HEK293T (cell line): ENCODE data around the gene BAIAP2.

Experiments used
- CTCF ChIA-PET: fragments of 350-600 bp; formaldehyde crosslinking; extraction: SDS; loops from one replicate; lab custom pipeline; 2021; ENCODE audit warnings: antibody characterized with exemption, inconsistent platforms; lab: Yijun Ruan, JAX
- POLR2A ChIA-PET: fragments of 350-600 bp; formaldehyde crosslinking; extraction: SDS; loops from one replicate; lab custom pipeline; 2020; ENCODE audit warnings: antibody characterized with exemption, inconsistent platforms; lab: Yijun Ruan, JAX
- DNase-seq: peaks from one replicate; pipeline ENCODE4 v3.0.0; 2012; ENCODE audit warnings: mixed read lengths; ENCODE audit errors: extremely low spot score
- ARNT ChIP-seq: fragments of 450-650 bp; IDR thresholded peaks from 2 replicates; pipeline ENCODE4 v1.6.1; 2017; ENCODE audit warnings: mild to moderate bottlenecking
- BHLHE40 ChIP-seq: fragments of 450-650 bp; IDR thresholded peaks from 2 replicates; pipeline ENCODE4 v1.6.1; 2016; ENCODE audit warnings: mild to moderate bottlenecking, moderate library complexity, borderline replicate concordance
- ELF4 ChIP-seq: fragments of 450-650 bp; IDR thresholded peaks from 2 replicates; pipeline ENCODE4 v1.6.1; 2017; ENCODE audit warnings: antibody characterized with exemption
- FOXA1 ChIP-seq: fragments of 450-650 bp; IDR thresholded peaks from 2 replicates; pipeline ENCODE4 v1.6.1; 2016; ENCODE audit warnings: mild to moderate bottlenecking
- FOXK2 ChIP-seq: fragments of 450-650 bp; IDR thresholded peaks from 2 replicates; pipeline ENCODE4 v1.6.1; 2016; ENCODE audit warnings: mild to moderate bottlenecking
- FOXM1 ChIP-seq: fragments of 450-650 bp; IDR thresholded peaks from 2 replicates; pipeline ENCODE4 v1.6.1; 2017; ENCODE audit warnings: mild to moderate bottlenecking, borderline replicate concordance
- HDGF ChIP-seq: fragments of 450-650 bp; IDR thresholded peaks from 2 replicates; pipeline ENCODE4 v1.6.1; 2017; ENCODE audit warnings: antibody characterized with exemption, borderline replicate concordance
- L3MBTL2 ChIP-seq: fragments of 450-650 bp; conservative IDR thresholded peaks from 2 replicates; pipeline ENCODE4 v1.6.1; 2016; ENCODE audit warnings: mild to moderate bottlenecking
- LEF1 ChIP-seq: fragments of 450-650 bp; IDR thresholded peaks from 2 replicates; pipeline ENCODE4 v1.6.1; 2017; ENCODE audit warnings: mild to moderate bottlenecking, borderline replicate concordance
- NFRKB ChIP-seq: fragments of 450-650 bp; IDR thresholded peaks from 2 replicates; pipeline ENCODE4 v1.6.1; 2016; ENCODE audit warnings: mild to moderate bottlenecking, moderate library complexity
- SP1 ChIP-seq: fragments of 450-650 bp; IDR thresholded peaks from 2 replicates; pipeline ENCODE4 v1.6.1; 2017
- SUZ12 ChIP-seq: fragments of 450-650 bp; IDR thresholded peaks from 2 replicates; pipeline ENCODE4 v1.6.1; 2016; ENCODE audit warnings: mild to moderate bottlenecking
- TARDBP ChIP-seq: fragments of 450-650 bp; IDR thresholded peaks from 2 replicates; pipeline ENCODE4 v1.6.1; 2016
- ZNF384 ChIP-seq: fragments of 450-650 bp; IDR thresholded peaks from 2 replicates; pipeline ENCODE4 v1.6.1; 2016
- TF ChIP-seq, protein P1 (sequence below): fragments of 450-650 bp; IDR thresholded peaks from 2 replicates; pipeline ENCODE4 v1.6.1; 2016

BAIAP2 gene

GRCh38 chr17:81161972-81162371, 127.0 kb downstream of the BAIAP2 start:
- ChIA-PET CTCF (no interaction called here), POLR2A (no interaction called here)

DNA sequence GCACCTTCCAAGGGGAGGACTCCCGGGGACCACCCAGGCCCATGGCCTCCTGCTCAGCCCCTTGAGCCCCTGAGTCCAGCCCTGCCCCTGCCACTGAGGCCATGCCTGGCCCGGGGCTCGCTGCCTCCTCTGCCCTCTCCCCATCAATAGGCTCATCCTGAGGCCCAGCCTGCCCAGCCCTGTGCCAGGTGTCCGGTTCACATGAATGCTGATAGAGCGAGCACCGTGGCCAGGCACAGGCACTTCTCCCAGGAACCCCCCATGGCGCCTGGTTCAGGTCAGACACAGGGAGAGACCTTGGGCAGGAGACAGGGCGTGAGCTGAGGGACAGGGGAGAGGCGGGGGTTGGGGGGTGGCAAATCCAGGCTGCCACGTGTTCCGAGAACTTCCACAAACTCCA, 127.5 kb downstream of the BAIAP2 start:
- CTCF ChIA-PET = interaction anchor here (0.7 kb wide), 1 partner anchor 17 kb away, joined by 3 read pairs; no protein-coding TSS in a partner anchor
- TF ChIP-seq NFRKB (no peak), TARDBP (no peak), ARNT (no peak)
- DNase-seq = no peak
- POLR2A ChIA-PET = no interaction called here

More at GRCh38 chr17:81161972-81162371, 127.0 kb downstream of the BAIAP2 start:
- TF ChIP-seq L3MBTL2 (no peak), SUZ12 (no peak), ZNF384 (no peak), BHLHE40 (no peak), FOXM1 (no peak)
- no peak for DNase-seq

- no peak for TF ChIP-seq L3MBTL2
- POLR2A ChIA-PET = no interaction called here
- CTCF ChIA-PET = interaction anchor here (0.7 kb wide), 1 partner anchor 16 kb away, joined by 3 read pairs; no protein-coding TSS in a partner anchor
- no peak for DNase-seq
Measured at GRCh38 chr17:81163051-81163695, 128.2 kb downstream of the BAIAP2 start.

DNA sequence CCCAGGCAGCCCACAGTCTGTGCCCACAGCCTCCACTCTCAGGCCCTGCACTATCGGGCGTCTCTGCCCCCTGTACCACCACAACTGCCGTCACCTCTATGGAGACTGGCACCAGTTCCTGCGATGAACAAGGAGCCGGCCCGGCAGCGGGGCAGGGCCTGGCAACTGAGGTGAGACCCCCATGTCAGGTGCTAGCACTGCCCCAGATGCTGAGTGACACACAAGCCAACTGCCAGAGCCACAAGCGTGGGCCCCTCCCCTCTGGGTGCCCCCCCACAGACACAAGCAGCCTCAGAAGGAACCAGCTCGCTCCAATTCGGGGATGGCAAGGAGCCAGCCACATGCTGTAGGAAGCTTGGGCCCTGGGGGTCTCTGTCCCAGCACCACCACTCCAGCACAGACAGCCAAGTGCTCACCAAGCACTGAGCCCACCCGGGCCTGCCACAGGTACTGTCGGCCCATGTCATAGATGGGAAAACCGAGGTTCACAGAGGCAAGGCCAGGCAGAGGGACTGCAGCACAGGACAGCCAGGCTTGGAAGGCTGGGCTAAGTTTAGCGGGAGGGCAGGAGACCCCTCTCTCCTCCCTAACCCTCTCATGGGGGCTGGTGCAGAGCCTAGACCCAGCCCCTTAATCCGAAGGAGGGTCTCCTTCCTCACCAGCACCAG, 128.9 kb downstream of the BAIAP2 start:
- no peak for DNase-seq
- CTCF ChIA-PET = no interaction called here
- POLR2A ChIA-PET = no interaction called here
- TF ChIP-seq L3MBTL2 (no peak), SUZ12 (no peak), HDGF (no peak), SP1 (no peak), LEF1 (no peak), ELF4 (no peak), NFRKB (no peak)
- TF ChIP-seq, protein P1, sequence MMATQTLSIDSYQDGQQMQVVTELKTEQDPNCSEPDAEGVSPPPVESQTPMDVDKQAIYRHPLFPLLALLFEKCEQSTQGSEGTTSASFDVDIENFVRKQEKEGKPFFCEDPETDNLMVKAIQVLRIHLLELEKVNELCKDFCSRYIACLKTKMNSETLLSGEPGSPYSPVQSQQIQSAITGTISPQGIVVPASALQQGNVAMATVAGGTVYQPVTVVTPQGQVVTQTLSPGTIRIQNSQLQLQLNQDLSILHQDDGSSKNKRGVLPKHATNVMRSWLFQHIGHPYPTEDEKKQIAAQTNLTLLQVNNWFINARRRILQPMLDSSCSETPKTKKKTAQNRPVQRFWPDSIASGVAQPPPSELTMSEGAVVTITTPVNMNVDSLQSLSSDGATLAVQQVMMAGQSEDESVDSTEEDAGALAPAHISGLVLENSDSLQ = no peak

- no peak for DNase-seq
- ChIA-PET CTCF (no interaction called here), POLR2A (no interaction called here)
- TF ChIP-seq SUZ12 = no peak
- no peak for TF ChIP-seq ELF4
- TF ChIP-seq FOXK2 = no peak
Measured at GRCh38 chr17:81164371-81165245, 129.7 kb downstream of the BAIAP2 start.

DNA sequence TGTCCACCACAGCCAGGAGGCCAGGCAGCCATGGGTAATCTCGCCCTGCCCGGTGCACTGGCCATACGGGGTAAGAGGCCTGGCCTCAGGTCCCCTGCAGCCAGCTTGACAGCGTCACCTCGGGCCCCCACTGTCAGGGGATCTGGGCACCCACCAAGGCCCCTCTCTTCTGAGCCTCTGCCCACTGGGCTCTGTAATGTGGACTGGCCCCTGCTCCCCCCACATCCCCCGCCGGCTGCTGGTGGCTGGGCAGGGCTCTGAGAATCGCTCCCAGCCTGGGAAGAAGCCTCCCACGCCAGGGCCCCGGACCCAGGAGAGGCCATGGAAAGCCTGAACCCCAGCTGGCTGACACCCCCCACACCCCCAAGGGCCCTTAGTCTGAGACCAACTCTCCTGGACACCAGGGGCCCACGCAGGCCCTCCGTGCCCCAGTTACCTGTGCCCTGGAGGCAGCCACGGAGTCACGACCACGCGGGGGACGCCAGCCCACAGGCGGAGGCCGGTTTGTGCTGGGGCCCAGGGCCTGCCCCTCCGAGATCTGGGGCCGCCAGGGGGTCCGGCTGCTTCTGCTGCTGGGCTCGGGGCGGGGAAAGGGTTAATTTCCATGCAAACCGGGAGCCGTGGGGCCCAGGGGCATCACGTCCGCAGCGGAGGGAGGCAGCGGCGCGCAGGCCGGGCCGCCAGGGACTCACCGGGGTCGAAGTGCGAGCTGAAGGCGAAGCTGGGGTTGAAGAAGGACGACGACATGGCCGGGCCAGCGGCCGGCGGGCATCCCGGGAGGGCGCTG, 130.5 kb downstream of the BAIAP2 start, which contains the start of gene PVALEF:
Gene PVALEF (plus strand): TSS at position 262 of the 787 bp plus-strand sequence. CDS start 15,720 bp downstream, outside the sequence.
- peak; percentile 64 for DNase-seq
- TF ChIP-seq ARNT (no peak), SUZ12 (no peak), NFRKB (no peak), LEF1 (no peak), BHLHE40 (no peak), FOXK2 (no peak), SP1 (no peak)
- CTCF ChIA-PET = no interaction called here
- POLR2A ChIA-PET = interaction anchor here (1.0 kb wide), 1 partner anchor 73 kb away, joined by 3 read pairs; the partner anchor contains the start of genes NDUFAF8 and TEPSIN

DNA sequence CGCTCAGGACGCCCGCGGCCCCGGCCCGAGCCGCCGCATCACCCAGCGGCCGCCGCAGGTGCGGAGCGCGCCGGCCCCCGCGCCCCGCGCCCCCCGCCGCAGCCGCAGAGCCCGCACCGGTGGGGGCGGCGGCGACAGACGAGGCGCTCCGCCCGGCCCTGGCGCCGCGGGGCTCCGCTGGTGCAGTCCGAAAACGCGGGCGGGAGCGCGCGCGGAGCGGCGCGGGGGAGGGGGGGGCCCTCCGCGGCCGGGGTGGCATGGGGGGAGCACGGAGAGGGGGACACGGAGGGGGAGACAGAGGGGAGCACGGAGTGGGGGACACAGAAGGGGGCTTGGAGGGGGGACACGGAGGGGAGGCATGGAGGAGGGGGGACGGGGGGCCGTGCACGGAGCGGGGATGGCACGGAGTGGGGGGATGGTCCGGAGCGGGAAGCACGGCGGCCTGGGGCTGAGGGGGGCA, 131.1 kb downstream of the BAIAP2 start, which contains the start of gene AATK:
Gene AATK (minus strand): TSS at position 189 of the 460 bp plus-strand sequence. CDS start 229 bp downstream, outside the sequence.
- ChIA-PET POLR2A (interaction anchor here (1.0 kb wide), 1 partner anchor 73 kb away, joined by 3 read pairs; the partner anchor contains the start of genes NDUFAF8 and TEPSIN), CTCF (no interaction called here)
- DNase-seq = no peak
- TF ChIP-seq FOXA1 = no peak
- no peak for TF ChIP-seq SP1
- no peak for TF ChIP-seq FOXM1
- no peak for TF ChIP-seq BHLHE40
- no peak for TF ChIP-seq ZNF384
- TF ChIP-seq LEF1 = no peak
